ENCODE data around the gene ADCY5.

DNA sequence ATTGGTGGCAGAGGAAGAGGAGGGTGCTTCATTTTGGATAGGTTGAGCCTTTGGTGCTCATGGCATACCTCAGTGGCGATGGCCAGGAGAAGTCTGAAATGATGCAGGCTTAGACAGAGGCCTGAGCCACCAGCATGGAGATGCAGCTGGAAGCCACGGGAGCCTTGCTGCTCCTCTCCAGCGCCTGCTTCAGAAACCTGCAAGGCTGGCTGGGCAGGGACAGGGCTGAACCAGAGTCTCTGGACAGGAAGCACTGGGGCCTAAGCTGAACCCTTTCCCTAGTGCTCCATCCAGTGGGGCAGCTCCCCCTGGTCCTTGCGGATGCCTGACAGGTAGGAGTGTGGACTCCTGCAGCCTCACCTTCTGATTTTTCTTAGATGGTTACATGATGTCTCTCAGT, 36.7 kb upstream of the ADCY5 start:
- TF ChIP-seq, protein P1, sequence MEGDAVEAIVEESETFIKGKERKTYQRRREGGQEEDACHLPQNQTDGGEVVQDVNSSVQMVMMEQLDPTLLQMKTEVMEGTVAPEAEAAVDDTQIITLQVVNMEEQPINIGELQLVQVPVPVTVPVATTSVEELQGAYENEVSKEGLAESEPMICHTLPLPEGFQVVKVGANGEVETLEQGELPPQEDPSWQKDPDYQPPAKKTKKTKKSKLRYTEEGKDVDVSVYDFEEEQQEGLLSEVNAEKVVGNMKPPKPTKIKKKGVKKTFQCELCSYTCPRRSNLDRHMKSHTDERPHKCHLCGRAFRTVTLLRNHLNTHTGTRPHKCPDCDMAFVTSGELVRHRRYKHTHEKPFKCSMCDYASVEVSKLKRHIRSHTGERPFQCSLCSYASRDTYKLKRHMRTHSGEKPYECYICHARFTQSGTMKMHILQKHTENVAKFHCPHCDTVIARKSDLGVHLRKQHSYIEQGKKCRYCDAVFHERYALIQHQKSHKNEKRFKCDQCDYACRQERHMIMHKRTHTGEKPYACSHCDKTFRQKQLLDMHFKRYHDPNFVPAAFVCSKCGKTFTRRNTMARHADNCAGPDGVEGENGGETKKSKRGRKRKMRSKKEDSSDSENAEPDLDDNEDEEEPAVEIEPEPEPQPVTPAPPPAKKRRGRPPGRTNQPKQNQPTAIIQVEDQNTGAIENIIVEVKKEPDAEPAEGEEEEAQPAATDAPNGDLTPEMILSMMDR (IDR thresholded peaks at IDR 0.05; ENCODE audit: low read depth, low read length, missing input control) = no peak
- TF ChIP-seq, protein P2, sequence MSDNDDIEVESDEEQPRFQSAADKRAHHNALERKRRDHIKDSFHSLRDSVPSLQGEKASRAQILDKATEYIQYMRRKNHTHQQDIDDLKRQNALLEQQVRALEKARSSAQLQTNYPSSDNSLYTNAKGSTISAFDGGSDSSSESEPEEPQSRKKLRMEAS (IDR thresholded peaks at IDR 0.05) = no peak
- TF ChIP-seq, protein P3, sequence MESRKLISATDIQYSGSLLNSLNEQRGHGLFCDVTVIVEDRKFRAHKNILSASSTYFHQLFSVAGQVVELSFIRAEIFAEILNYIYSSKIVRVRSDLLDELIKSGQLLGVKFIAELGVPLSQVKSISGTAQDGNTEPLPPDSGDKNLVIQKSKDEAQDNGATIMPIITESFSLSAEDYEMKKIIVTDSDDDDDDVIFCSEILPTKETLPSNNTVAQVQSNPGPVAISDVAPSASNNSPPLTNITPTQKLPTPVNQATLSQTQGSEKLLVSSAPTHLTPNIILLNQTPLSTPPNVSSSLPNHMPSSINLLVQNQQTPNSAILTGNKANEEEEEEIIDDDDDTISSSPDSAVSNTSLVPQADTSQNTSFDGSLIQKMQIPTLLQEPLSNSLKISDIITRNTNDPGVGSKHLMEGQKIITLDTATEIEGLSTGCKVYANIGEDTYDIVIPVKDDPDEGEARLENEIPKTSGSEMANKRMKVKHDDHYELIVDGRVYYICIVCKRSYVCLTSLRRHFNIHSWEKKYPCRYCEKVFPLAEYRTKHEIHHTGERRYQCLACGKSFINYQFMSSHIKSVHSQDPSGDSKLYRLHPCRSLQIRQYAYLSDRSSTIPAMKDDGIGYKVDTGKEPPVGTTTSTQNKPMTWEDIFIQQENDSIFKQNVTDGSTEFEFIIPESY (IDR thresholded peaks at IDR 0.05) = no peak
- TF ChIP-seq, protein P4, sequence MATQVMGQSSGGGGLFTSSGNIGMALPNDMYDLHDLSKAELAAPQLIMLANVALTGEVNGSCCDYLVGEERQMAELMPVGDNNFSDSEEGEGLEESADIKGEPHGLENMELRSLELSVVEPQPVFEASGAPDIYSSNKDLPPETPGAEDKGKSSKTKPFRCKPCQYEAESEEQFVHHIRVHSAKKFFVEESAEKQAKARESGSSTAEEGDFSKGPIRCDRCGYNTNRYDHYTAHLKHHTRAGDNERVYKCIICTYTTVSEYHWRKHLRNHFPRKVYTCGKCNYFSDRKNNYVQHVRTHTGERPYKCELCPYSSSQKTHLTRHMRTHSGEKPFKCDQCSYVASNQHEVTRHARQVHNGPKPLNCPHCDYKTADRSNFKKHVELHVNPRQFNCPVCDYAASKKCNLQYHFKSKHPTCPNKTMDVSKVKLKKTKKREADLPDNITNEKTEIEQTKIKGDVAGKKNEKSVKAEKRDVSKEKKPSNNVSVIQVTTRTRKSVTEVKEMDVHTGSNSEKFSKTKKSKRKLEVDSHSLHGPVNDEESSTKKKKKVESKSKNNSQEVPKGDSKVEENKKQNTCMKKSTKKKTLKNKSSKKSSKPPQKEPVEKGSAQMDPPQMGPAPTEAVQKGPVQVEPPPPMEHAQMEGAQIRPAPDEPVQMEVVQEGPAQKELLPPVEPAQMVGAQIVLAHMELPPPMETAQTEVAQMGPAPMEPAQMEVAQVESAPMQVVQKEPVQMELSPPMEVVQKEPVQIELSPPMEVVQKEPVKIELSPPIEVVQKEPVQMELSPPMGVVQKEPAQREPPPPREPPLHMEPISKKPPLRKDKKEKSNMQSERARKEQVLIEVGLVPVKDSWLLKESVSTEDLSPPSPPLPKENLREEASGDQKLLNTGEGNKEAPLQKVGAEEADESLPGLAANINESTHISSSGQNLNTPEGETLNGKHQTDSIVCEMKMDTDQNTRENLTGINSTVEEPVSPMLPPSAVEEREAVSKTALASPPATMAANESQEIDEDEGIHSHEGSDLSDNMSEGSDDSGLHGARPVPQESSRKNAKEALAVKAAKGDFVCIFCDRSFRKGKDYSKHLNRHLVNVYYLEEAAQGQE (IDR thresholded peaks at IDR 0.05) = no peak
- no peak for TF ChIP-seq RAD21 (IDR thresholded peaks at IDR 0.05)
- no peak for TF ChIP-seq JUND (IDR thresholded peaks at IDR 0.05)
- TF ChIP-seq, protein P5, sequence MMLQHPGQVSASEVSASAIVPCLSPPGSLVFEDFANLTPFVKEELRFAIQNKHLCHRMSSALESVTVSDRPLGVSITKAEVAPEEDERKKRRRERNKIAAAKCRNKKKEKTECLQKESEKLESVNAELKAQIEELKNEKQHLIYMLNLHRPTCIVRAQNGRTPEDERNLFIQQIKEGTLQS (IDR thresholded peaks at IDR 0.05) = no peak
- no peak for TF ChIP-seq GABPA (IDR thresholded peaks at IDR 0.05 in 1 of 2, conservative IDR thresholded peaks at IDR 0.05 in 1 of 2)
- no peak for TF ChIP-seq HNF4A (conservative IDR thresholded peaks at IDR 0.05)
- no peak for TF ChIP-seq HNF4G (IDR thresholded peaks at IDR 0.05)

All from liver (tissue), 3 donors.